Caco-2 (cell line): ENCODE data around the gene CFAP92. TPM values are rescaled to one million over a fixed set of nuclear protein-coding genes. Genes with fewer than 3 reads are reported as not detected.

ENCODE experiments used
- BruUV-seq: library from RNA; stranded (reverse); fragments of 400-500 nt; replicated peaks from 2 replicates; lab custom pipeline; 2021; lab: Mats Ljungman, UMichigan
- CTCF ChIA-PET: fragments of 300-600 bp; sonication (Branson Sonifier 250); formaldehyde crosslinking; loops from one replicate; lab custom pipeline; 2022; ENCODE audit warnings: antibody characterized with exemption; lab: Charles Lee
- POLR2A ChIA-PET: fragments of 300-600 bp; sonication (Branson Sonifier 250); formaldehyde crosslinking; loops from one replicate; lab custom pipeline; 2022; ENCODE audit warnings: antibody characterized with exemption; lab: Charles Lee
- DNase-seq, 2 experiments: peaks; one replicate each; pipeline versions ENCODE4 v3.0.0 to v3.0.0-alpha.2; 2020 to 2022
- H3K27me3 ChIP-seq: replicated peaks from 2 replicates; pipeline ENCODE4 v1.6.0; 2011; ENCODE audit warnings: low read length; ENCODE audit not compliant: control insufficient read depth, insufficient read depth
- H3K36me3 ChIP-seq: 2 replicates; pipeline ENCODE4 v1.5.1; 2011; ENCODE audit warnings: low read length; ENCODE audit not compliant: control insufficient read depth, insufficient read depth
- H3K4me1 ChIP-seq: fragments of 250-450 bp; sonication (Bioruptor Pico); 2 replicates; pipeline ENCODE4 v1.5.1; 2020; ENCODE audit warnings: mild to moderate bottlenecking
- H3K4me3 ChIP-seq: 2 replicates; pipeline ENCODE4 v1.5.1; 2011; ENCODE audit warnings: low read depth, mild to moderate bottlenecking, control low read depth, low read length
- H3K9me3 ChIP-seq: fragments of 250-450 bp; sonication (Bioruptor Pico); 2 replicates; pipeline ENCODE4 v1.5.1; 2020; ENCODE audit warnings: mild to moderate bottlenecking, moderate library complexity
- H3K27ac Mint-ChIP-seq: one replicate; pipeline ENCODE4 v1.8.0; 2022; ENCODE audit warnings: mixed read lengths; ENCODE audit not compliant: unreplicated experiment
- H3K27me3 Mint-ChIP-seq: one replicate; pipeline ENCODE4 v1.8.0; 2022; ENCODE audit warnings: mixed read lengths; ENCODE audit not compliant: insufficient read depth, unreplicated experiment
- H3K36me3 Mint-ChIP-seq: one replicate; pipeline ENCODE4 v1.8.0; 2022; ENCODE audit warnings: mild to moderate bottlenecking, mixed read lengths; ENCODE audit not compliant: insufficient read depth, unreplicated experiment
- H3K4me1 Mint-ChIP-seq: one replicate; pipeline ENCODE4 v1.8.0; 2022; ENCODE audit warnings: low read depth, mixed read lengths; ENCODE audit not compliant: unreplicated experiment
- H3K4me3 Mint-ChIP-seq: one replicate; pipeline ENCODE4 v1.8.0; 2022; ENCODE audit warnings: mild to moderate bottlenecking, moderate library complexity, mixed read lengths; ENCODE audit not compliant: unreplicated experiment
- H3K9me3 Mint-ChIP-seq: one replicate; pipeline ENCODE4 v1.8.0; 2022; ENCODE audit warnings: mixed read lengths; ENCODE audit not compliant: unreplicated experiment
- intact Hi-C: fragments of 100-400 bp; cut with micrococcal nuclease; formaldehyde crosslinking; loops from one replicate; pipeline ENCODE4 v1.10.0; 2022; ENCODE audit not compliant: unreplicated experiment
- total RNA-seq: library from RNA; stranded (reverse); gene quantifications from 2 replicates; pipeline ENCODE4 v1.2.3, GENCODE V29; 2022
- TF ChIP-seq, protein P1 (sequence below), 2 experiments: fragments of 200-600 bp in 1 of 2; IDR thresholded peaks; 1 replicate in 1 of 2; 2 replicates in 1 of 2; pipeline versions ENCODE4 v1.5.1 to v1.8.0; 2011 to 2022; ENCODE audit warnings: antibody characterized with exemption in 1 of 2, control low read depth in 1 of 2, inconsistent platforms in 1 of 2, low read depth in 1 of 2, low read length in 1 of 2, mild to moderate bottlenecking in 1 of 2, moderate library complexity in 1 of 2; ENCODE audit not compliant: insufficient read depth in 1 of 2, severe bottlenecking in 1 of 2, unreplicated experiment in 1 of 2

The CFAP92 gene
- total RNA-seq, 1 experiment from 2014 or later, result 5.9 TPM

GRCh38 chr3:128914966-128915645 is 78.8 kb downstream of the CFAP92 start:
- Mint-ChIP-seq H3K27ac (no peak overlapping the region), H3K27me3 (no peaks in the 10 kb centered on the region), H3K4me1 (no peaks in the 10 kb centered on the region), H3K36me3 (peaks cover 65% of the 10 kb centered on the region), H3K4me3 (no peak overlapping the region), H3K9me3 (peaks cover 15% of the 10 kb centered on the region)
- no peaks in the 10 kb centered on the region for H3K27me3 ChIP-seq
- ChIA-PET POLR2A (no interaction called here), CTCF (no interaction called here)
- BruUV-seq, result no TSS peak
- TF ChIP-seq, protein P1, sequence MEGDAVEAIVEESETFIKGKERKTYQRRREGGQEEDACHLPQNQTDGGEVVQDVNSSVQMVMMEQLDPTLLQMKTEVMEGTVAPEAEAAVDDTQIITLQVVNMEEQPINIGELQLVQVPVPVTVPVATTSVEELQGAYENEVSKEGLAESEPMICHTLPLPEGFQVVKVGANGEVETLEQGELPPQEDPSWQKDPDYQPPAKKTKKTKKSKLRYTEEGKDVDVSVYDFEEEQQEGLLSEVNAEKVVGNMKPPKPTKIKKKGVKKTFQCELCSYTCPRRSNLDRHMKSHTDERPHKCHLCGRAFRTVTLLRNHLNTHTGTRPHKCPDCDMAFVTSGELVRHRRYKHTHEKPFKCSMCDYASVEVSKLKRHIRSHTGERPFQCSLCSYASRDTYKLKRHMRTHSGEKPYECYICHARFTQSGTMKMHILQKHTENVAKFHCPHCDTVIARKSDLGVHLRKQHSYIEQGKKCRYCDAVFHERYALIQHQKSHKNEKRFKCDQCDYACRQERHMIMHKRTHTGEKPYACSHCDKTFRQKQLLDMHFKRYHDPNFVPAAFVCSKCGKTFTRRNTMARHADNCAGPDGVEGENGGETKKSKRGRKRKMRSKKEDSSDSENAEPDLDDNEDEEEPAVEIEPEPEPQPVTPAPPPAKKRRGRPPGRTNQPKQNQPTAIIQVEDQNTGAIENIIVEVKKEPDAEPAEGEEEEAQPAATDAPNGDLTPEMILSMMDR (IDR thresholded peaks at IDR 0.05; ENCODE audit: insufficient read depth in 1 of 2, low read depth in 1 of 2, low read length in 1 of 2, severe bottlenecking in 1 of 2, unreplicated experiment in 1 of 2), result no peak
- peaks cover 2% of the 10 kb centered on the region; the same call in 1 of the 2 replicates for H3K9me3 ChIP-seq
- no peaks in the 10 kb centered on the region; the same call in 1 of the 2 replicates for H3K36me3 ChIP-seq
- H3K4me1 ChIP-seq, result no peaks in the 10 kb centered on the region
- intact Hi-C loops, result no loop called here
- DNase-seq, result no peak
- H3K4me3 ChIP-seq, result no peak overlapping the region

DNA sequence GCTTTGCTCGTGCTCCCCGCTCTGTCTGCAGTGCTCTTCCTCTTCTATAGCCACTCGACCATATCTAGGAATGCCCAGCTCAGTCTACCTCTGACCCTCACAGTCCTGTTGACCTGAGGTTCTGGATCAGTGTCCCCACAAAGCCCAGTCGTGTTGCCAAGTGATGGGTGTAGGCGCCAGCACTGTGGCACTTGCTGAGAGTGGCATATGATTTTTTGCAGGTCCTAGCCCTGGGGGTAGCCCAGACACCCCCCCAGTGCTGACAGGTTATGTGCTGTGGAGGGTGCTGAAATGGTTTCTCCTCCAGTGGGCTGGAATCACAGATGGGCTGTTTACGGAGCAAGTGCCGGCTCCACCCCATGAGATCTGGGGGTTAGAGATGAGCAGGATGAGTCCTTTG is 82.0 kb downstream of the CFAP92 start:
- intact Hi-C loops, result no loop called here
- no peak for DNase-seq
- POLR2A ChIA-PET, result no interaction called here
- Histone ChIP-seq H3K4me1 (no peaks in the 10 kb centered on the region), H3K27me3 (no peaks in the 10 kb centered on the region), H3K36me3 (no peaks in the 10 kb centered on the region; the same call in none of the 2 replicates), H3K4me3 (no peak overlapping the region), H3K9me3 (no peaks in the 10 kb centered on the region)
- CTCF ChIA-PET, result no interaction called here
- H3K4me1 Mint-ChIP-seq, result no peaks in the 10 kb centered on the region
- no peaks in the 10 kb centered on the region for H3K9me3 Mint-ChIP-seq
- H3K27me3 Mint-ChIP-seq, result no peaks in the 10 kb centered on the region
- H3K4me3 Mint-ChIP-seq, result no peak overlapping the region
- TF ChIP-seq, protein P1 (IDR thresholded peaks at IDR 0.05; ENCODE audit: insufficient read depth in 1 of 2, low read depth in 1 of 2, low read length in 1 of 2, severe bottlenecking in 1 of 2, unreplicated experiment in 1 of 2), result no peak
- no peak overlapping the region for H3K27ac Mint-ChIP-seq
- no TSS peak for BruUV-seq
- H3K36me3 Mint-ChIP-seq, result peaks cover 48% of the 10 kb centered on the region

DNA sequence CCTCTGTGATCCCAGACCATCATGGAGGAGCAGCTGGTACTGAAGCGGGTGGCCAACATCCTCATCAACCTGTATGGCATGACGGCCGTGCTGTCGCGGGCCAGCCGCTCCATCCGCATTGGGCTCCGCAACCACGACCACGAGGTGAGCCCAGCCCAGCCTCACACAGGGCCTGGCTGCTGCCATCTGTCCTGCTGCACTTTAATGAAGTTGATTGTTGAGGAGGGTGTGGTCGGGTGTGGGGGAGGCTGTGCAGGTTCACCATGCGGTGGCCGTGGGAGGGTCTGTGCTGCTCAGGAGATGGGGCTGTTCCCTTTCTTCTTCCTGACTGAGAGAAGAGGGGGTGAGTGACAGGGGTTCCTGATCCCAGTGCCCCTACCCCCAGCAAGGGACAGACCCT is 83.9 kb downstream of the CFAP92 start:
- H3K27me3 ChIP-seq, result no peaks in the 10 kb centered on the region
- H3K36me3 ChIP-seq, result no peaks in the 10 kb centered on the region; the same call in none of the 2 replicates
- H3K27ac Mint-ChIP-seq, result no peak overlapping the region
- no peak for DNase-seq
- TF ChIP-seq, protein P1 (IDR thresholded peaks at IDR 0.05; ENCODE audit: insufficient read depth in 1 of 2, low read depth in 1 of 2, low read length in 1 of 2, severe bottlenecking in 1 of 2, unreplicated experiment in 1 of 2), result no peak
- no peaks in the 10 kb centered on the region for H3K4me1 ChIP-seq
- no peaks in the 10 kb centered on the region for H3K9me3 ChIP-seq
- H3K36me3 Mint-ChIP-seq, result peaks cover 54% of the 10 kb centered on the region
- no peak overlapping the region for H3K4me3 ChIP-seq
- H3K4me3 Mint-ChIP-seq, result no peak overlapping the region
- no peaks in the 10 kb centered on the region for H3K27me3 Mint-ChIP-seq
- H3K9me3 Mint-ChIP-seq, result no peaks in the 10 kb centered on the region
- CTCF ChIA-PET, result interaction anchor here (0.5 kb wide), 1 partner anchor 60 kb away, joined by 4 read pairs; no protein-coding TSS in a partner anchor
- POLR2A ChIA-PET, result no interaction called here
- no TSS peak for BruUV-seq
- H3K4me1 Mint-ChIP-seq, result no peaks in the 10 kb centered on the region
- intact Hi-C loops, result no loop called here
